Measurements from ENCODE around the gene ESPN. TPM values are rescaled to one million over a fixed set of nuclear protein-coding genes. Genes with fewer than 3 reads are reported as not detected.

Gene ESPN
- polyA plus RNA-seq, 12 donors = 0.76 to 46.7 (median 1.4) TPM; not detected in 1

GRCh38 chr1:6497215-6497866 lies 72.8 kb downstream of the ESPN start:
- no peak for DNase-seq

- DNase-seq = no peak
Observed at GRCh38 chr1:6497867-6498575, 73.4 kb downstream of the ESPN start.

GRCh38 chr1:6498576-6499111 lies 74.1 kb downstream of the ESPN start:
- no peak for DNase-seq

GRCh38 chr1:6499296-6499695 lies 74.7 kb downstream of the ESPN start:
- no peak for DNase-seq

GRCh38 chr1:6500544-6501278 lies 76.1 kb downstream of the ESPN start:
- no peak for DNase-seq

- DNase-seq = no peak
Observed at GRCh38 chr1:6501279-6501813, 76.8 kb downstream of the ESPN start.

- DNase-seq = peak; percentile 63
Observed at GRCh38 chr1:6502000-6502891, 77.7 kb downstream of the ESPN start.

- no peak for DNase-seq
Observed at GRCh38 chr1:6503884-6504602, 79.5 kb downstream of the ESPN start.

GRCh38 chr1:6504887-6505286 lies 80.3 kb downstream of the ESPN start:
- DNase-seq = no peak

- no peak for DNase-seq
Observed at GRCh38 chr1:6505367-6506209, 81.0 kb downstream of the ESPN start.

GRCh38 chr1:6506210-6507036 lies 81.8 kb downstream of the ESPN start:
- no peak for DNase-seq

GRCh38 chr1:6507037-6507428 lies 82.5 kb downstream of the ESPN start:
- DNase-seq = no peak

- no peak for DNase-seq
Observed at GRCh38 chr1:6507461-6507911, 82.9 kb downstream of the ESPN start.

GRCh38 chr1:6508154-6508815 lies 83.7 kb downstream of the ESPN start:
- no peak for DNase-seq

GRCh38 chr1:6508816-6509189 lies 84.2 kb downstream of the ESPN start:
- DNase-seq = no peak

GRCh38 chr1:6509220-6509918 lies 84.8 kb downstream of the ESPN start:
- no peak for DNase-seq

GRCh38 chr1:6509919-6510291 lies 85.3 kb downstream of the ESPN start:
- DNase-seq = no peak

- no peak for DNase-seq
Observed at GRCh38 chr1:6510493-6510892, 85.9 kb downstream of the ESPN start.
